Peyer's patch (tissue), 4 donors: ENCODE measurements around the gene HRAS. TPM values are rescaled to one million over a fixed set of nuclear protein-coding genes. Genes with fewer than 3 reads are reported as not detected.

Source experiments
- DNase-seq, 3 donors: peaks; one replicate each; pipeline ENCODE4 v3.0.0-alpha.2; 2017 to 2019
- H3K27ac ChIP-seq, 4 donors: fragments of 200-600 bp; sonication (generic); one replicate each; pipeline ENCODE4 v1.5.1; 2016 to 2019
- H3K27me3 ChIP-seq, 2 donors: fragments of 200-600 bp; sonication (generic); one replicate each; pipeline ENCODE4 v1.5.1; 2019
- H3K36me3 ChIP-seq, 3 donors: fragments of 200-600 bp; sonication (generic); one replicate each; pipeline ENCODE4 v1.5.1; 2016 to 2019
- H3K4me1 ChIP-seq, 4 donors: fragments of 200-600 bp; sonication (generic); one replicate each; pipeline ENCODE4 v1.5.1; 2016 to 2019
- H3K4me3 ChIP-seq, 4 donors: fragments of 200-600 bp; sonication (generic); 1 replicate in 3 of 4; 2 replicates in 1 of 4; pipeline ENCODE4 v1.5.1; 2016 to 2019; ENCODE audit warnings: mild to moderate bottlenecking in 1 of 4
- H3K9me3 ChIP-seq, 4 donors: fragments of 200-600 bp; sonication (generic); one replicate each; pipeline ENCODE4 v1.5.1; 2016 to 2019; ENCODE audit warnings: mild to moderate bottlenecking in 1 of 4
- CTCF ChIP-seq, 6 experiments: fragments of 450-650 bp in 4 of 6; fragments of 200-600 bp in 2 of 6; sonication (generic) in 1 of 6; IDR thresholded peaks; one replicate each; pipeline ENCODE4 v1.5.1; 2017 to 2019; ENCODE audit warnings: antibody characterized with exemption in 6 of 6, mild to moderate bottlenecking in 3 of 6, moderate library complexity in 1 of 6
- POLR2A ChIP-seq, 2 donors: fragments of 450-650 bp; IDR thresholded peaks; one replicate each; pipeline ENCODE4 v1.5.1; 2017; ENCODE audit warnings: antibody characterized with exemption in 2 of 2, mild to moderate bottlenecking in 2 of 2, moderate library complexity in 2 of 2
- total RNA-seq, 4 donors: library from RNA; depleted of rRNA; stranded (reverse); fragments of >200 nt; gene quantifications; one replicate each; pipeline ENCODE4 v1.1.0, GENCODE V29; 2016

Gene HRAS
- total RNA-seq, 4 donors from 2014 or later: 27.4 to 55.3 (median 35.1) TPM

DNA sequence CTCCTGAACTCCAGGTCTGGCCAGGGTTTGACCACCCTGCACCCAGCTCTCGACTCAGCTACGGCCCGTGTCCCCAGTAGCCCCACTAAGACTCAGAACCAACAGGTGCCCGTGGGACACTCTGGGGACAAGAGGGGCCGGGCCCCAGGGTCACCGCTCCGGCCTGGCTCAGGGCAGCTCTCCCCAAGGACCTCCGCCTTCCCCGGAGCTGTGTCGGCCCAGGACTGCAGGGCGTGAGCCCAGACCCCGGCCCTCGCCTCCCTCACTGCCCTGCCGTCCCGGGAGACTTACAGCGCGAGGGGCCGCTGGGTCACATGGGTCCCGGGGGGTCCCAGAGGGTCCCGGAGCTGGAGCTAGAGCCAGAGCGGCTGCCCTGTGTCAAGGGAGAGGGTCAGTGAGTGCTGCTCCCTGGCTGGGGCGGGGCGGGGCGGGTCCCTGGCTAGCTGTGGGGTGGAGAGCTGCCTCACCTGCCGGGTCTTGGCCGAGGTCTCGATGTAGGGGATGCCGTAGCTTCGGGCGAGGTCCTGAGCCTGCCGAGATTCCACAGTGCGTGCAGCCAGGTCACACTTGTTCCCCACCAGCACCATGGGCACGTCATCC is 2.3 kb downstream of the HRAS start:
- TF ChIP-seq POLR2A (IDR thresholded peaks at IDR 0.05) (no peak), CTCF (IDR thresholded peaks at IDR 0.05) (no peak)
- H3K9me3 ChIP-seq: no peaks in the 10 kb centered on the region
- peak in 2 of 3 donors; percentile 44 to 46 for DNase-seq
- H3K4me3 ChIP-seq: no peak overlapping the region
- H3K27ac ChIP-seq: no peak overlapping the region
- H3K36me3 ChIP-seq: peaks cover 0 to 26% (median 0%) of the 10 kb centered on the region in 3 donors
- no peaks in the 10 kb centered on the region for H3K27me3 ChIP-seq
- peaks cover 0 to 31% (median 25%) of the 10 kb centered on the region in 4 donors for H3K4me1 ChIP-seq

DNA sequence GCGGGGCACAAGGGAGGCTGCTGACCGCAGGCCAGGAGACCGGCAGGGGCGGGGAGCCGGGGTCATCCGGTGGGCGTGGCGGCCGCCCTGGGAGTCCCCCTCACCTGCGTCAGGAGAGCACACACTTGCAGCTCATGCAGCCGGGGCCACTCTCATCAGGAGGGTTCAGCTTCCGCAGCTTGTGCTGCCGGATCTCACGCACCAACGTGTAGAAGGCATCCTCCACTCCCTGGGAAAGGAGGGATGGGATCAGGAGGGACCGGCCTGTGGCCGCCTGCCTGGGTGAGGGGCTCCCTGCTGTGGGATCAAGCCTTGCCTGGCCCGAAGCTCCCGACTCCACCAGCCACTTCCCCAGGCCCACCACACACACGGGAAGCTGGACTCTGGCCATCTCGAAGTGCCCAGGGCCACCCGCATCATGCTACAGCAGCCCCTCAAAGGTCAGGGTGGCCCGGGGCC is 2.8 kb downstream of the HRAS start:
- Histone ChIP-seq H3K27ac (no peak overlapping the region), H3K27me3 (no peaks in the 10 kb centered on the region), H3K4me3 (no peak overlapping the region), H3K36me3 (peaks cover 0 to 26% (median 0%) of the 10 kb centered on the region in 3 donors), H3K4me1 (peaks cover 0 to 25% (median 20%) of the 10 kb centered on the region in 4 donors), H3K9me3 (no peaks in the 10 kb centered on the region)
- no peak for TF ChIP-seq CTCF (IDR thresholded peaks at IDR 0.05)
- TF ChIP-seq POLR2A (IDR thresholded peaks at IDR 0.05): no peak
- DNase-seq: peak in 2 of 3 donors; percentile 45 to 47

- Histone ChIP-seq H3K4me1 (peaks cover 0 to 23% (median 15%) of the 10 kb centered on the region in 4 donors), H3K27me3 (no peaks in the 10 kb centered on the region), H3K9me3 (no peaks in the 10 kb centered on the region), H3K36me3 (peaks cover 0 to 26% (median 0%) of the 10 kb centered on the region in 3 donors), H3K27ac (no peak overlapping the region), H3K4me3 (no peak overlapping the region)
- DNase-seq: peak in 1 of 3 donors; percentile 40
- no peak for TF ChIP-seq CTCF (IDR thresholded peaks at IDR 0.05)
- TF ChIP-seq POLR2A (IDR thresholded peaks at IDR 0.05): no peak
These were observed 3.4 kb downstream of the HRAS start for GRCh38 chr11:531919-532526.

DNA sequence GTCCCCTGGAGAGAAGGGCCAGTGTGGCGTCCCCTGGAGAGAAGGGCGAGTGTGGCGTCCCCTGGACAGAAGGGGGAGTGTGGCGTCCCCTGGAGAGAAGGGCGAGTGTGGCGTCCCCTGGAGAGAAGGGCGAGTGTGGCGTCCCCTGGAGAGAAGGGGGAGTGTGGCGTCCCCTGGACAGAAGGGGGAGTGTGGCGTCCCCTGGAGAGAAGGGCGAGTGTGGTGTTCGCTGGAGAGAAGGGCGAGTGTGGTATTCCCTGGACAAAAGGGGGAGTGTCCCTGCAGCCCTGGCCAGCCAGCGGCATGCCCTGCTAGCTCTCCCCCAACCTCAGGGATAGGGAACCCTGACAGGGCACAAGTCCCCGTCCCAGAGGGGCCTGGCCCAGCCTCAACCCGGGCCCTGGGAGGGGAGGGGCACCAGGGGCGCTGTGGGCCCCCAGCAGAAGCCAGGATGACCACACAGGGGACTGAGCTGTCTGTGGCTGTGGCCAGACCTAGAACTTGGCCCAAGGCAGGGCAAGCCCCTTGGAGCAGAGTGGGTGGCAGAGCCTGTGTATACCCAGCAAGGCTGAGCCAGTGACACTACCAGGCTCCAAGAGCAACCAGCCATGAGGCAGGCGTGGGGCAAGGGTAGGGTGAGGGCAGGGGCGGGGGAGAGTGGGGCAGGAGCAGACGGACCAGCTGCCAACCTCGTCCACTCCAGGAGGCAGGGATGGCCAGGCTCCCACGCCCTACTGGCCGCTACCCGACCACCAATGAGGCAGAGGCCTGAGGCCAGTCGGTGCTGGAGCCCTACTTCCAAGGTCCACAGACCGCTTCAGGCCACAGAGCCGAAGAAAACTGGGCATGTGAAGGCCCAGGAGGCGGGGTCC is 4.2 kb downstream of the HRAS start:
- no peak for TF ChIP-seq CTCF (IDR thresholded peaks at IDR 0.05)
- no peak for TF ChIP-seq POLR2A (IDR thresholded peaks at IDR 0.05)

GRCh38 chr11:529728-530411 is 5.5 kb downstream of the HRAS start:
- Histone ChIP-seq H3K27me3 (no peaks in the 10 kb centered on the region), H3K4me1 (peaks cover 0 to 16% (median 9%) of the 10 kb centered on the region in 4 donors), H3K9me3 (no peaks in the 10 kb centered on the region), H3K4me3 (no peak overlapping the region), H3K36me3 (peaks cover 0 to 26% (median 0%) of the 10 kb centered on the region in 3 donors), H3K27ac (no peak overlapping the region)
- TF ChIP-seq CTCF (IDR thresholded peaks at IDR 0.05) (no peak), POLR2A (IDR thresholded peaks at IDR 0.05) (no peak)
- peak in 1 of 3 donors; percentile 44 for DNase-seq

More for the DNA sequence above, 4.2 kb downstream of the HRAS start:
- Histone ChIP-seq H3K4me3 (no peak overlapping the region), H3K36me3 (peaks cover 0 to 26% (median 0%) of the 10 kb centered on the region in 3 donors), H3K4me1 (peaks cover 0 to 20% (median 10%) of the 10 kb centered on the region in 4 donors), H3K9me3 (no peaks in the 10 kb centered on the region), H3K27ac (no peak overlapping the region), H3K27me3 (no peaks in the 10 kb centered on the region)
- DNase-seq: peak in 1 of 3 donors; percentile 41
